ENCODE results near the gene HPSE2. TPM values are rescaled to one million over a fixed set of nuclear protein-coding genes. Genes with fewer than 3 reads are reported as not detected.

The HPSE2 gene
- polyA plus RNA-seq, 2 of the 4 experiments (the other 2 are of a cell fraction), result not detected

DNA sequence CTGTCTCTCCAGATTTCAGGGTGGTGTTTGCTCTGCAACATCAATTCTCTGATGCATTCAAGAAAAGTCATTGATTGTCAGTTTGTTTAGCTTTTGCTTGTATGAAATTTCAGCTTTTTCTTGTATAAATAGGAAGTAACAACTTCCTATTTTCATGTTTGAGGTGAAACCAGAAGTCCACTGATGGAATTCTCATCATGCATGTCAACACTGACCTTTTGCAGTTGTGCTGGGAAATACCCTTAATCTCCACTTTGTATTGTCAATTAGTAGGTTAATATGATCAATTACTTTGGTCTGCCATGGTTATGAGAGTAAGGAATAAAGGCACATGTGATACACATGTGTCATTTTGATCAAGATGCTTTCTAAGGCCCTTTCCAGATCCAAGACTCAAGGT is 580.2 kb downstream of the HPSE2 start:
- no peak for ATAC-seq
- CTCF ChIA-PET, result no interaction called here

DNA sequence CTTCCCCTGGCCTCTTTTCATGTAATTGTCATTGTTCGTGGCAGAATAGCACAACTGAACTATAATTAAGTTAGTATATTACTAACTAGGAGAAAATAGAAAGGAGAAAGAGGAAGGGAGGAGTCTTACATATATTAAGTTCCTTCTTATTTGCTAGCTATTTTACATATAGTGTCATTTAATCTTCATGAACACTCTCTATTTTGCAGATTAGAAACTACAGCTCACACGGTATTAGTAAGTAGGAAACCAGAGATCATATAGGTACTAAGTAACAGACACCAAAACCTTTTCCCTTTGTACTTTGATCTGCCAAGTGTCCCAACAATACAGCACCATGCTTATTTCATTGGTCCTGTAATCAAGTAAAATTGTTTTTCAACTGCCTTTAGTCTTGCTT is 586.5 kb downstream of the HPSE2 start:
- Histone ChIP-seq H3K4me1 (no peaks in the 10 kb centered on the region), H3K4me3 (no peak overlapping the region), H3K4me2 (no peak overlapping the region), H3K9me3 (no peaks in the 10 kb centered on the region), H3K27ac (no peak overlapping the region)
- 2% methylated on average over 2 of the region's 2 CpGs for WGBS (ENCODE audit: missing lambda C conversion rate)
- CTCF ChIA-PET, result no interaction called here
- TF ChIP-seq, protein P1, sequence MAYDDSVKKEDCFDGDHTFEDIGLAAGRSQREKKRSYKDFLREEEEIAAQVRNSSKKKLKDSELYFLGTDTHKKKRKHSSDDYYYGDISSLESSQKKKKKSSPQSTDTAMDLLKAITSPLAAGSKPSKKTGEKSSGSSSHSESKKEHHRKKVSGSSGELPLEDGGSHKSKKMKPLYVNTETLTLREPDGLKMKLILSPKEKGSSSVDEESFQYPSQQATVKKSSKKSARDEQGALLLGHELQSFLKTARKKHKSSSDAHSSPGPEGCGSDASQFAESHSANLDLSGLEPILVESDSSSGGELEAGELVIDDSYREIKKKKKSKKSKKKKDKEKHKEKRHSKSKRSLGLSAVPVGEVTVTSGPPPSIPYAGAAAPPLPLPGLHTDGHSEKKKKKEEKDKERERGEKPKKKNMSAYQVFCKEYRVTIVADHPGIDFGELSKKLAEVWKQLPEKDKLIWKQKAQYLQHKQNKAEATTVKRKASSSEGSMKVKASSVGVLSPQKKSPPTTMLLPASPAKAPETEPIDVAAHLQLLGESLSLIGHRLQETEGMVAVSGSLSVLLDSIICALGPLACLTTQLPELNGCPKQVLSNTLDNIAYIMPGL (CRISPR knock-in tag; IDR thresholded peaks at IDR 0.05; ENCODE audit: borderline replicate concordance), result no peak
- no peak for TF ChIP-seq HEYL (CRISPR knock-in tag; IDR thresholded peaks at IDR 0.05)
- TF ChIP-seq RARB (CRISPR knock-in tag; IDR thresholded peaks at IDR 0.05), result no peak
- TF ChIP-seq, protein P2, sequence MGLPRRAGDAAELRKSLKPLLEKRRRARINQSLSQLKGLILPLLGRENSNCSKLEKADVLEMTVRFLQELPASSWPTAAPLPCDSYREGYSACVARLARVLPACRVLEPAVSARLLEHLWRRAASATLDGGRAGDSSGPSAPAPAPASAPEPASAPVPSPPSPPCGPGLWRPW (IDR thresholded peaks at IDR 0.05), result no peak
- TF ChIP-seq HDAC2 (IDR thresholded peaks at IDR 0.05), result no peak
- TF ChIP-seq FOXS1 (CRISPR knock-in tag; IDR thresholded peaks at IDR 0.05), result no peak
- TF ChIP-seq, protein P3, sequence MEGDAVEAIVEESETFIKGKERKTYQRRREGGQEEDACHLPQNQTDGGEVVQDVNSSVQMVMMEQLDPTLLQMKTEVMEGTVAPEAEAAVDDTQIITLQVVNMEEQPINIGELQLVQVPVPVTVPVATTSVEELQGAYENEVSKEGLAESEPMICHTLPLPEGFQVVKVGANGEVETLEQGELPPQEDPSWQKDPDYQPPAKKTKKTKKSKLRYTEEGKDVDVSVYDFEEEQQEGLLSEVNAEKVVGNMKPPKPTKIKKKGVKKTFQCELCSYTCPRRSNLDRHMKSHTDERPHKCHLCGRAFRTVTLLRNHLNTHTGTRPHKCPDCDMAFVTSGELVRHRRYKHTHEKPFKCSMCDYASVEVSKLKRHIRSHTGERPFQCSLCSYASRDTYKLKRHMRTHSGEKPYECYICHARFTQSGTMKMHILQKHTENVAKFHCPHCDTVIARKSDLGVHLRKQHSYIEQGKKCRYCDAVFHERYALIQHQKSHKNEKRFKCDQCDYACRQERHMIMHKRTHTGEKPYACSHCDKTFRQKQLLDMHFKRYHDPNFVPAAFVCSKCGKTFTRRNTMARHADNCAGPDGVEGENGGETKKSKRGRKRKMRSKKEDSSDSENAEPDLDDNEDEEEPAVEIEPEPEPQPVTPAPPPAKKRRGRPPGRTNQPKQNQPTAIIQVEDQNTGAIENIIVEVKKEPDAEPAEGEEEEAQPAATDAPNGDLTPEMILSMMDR (IDR thresholded peaks at IDR 0.05), result no peak
- TF ChIP-seq KDM1A (IDR thresholded peaks at IDR 0.05; ENCODE audit: low read depth), result no peak
- TF ChIP-seq JUN (IDR thresholded peaks at IDR 0.05), result no peak
- no peak for TF ChIP-seq RAD21 (conservative IDR thresholded peaks at IDR 0.05 in 1 of 2, IDR thresholded peaks at IDR 0.05 in 1 of 2)
- no peak for TF ChIP-seq POLR2A (IDR thresholded peaks at IDR 0.05; ENCODE audit: low read length)
- TF ChIP-seq CHD4 (IDR thresholded peaks at IDR 0.05; ENCODE audit: borderline replicate concordance), result no peak
- no peak for TF ChIP-seq HOXB13 (CRISPR knock-in tag; IDR thresholded peaks at IDR 0.05; ENCODE audit: low read depth)
- TF ChIP-seq HOXB5 (CRISPR knock-in tag; IDR thresholded peaks at IDR 0.05), result no peak
- no peak for TF ChIP-seq JUNB (IDR thresholded peaks at IDR 0.05)
- no peak for TF ChIP-seq BHLHE40 (IDR thresholded peaks at IDR 0.05; ENCODE audit: low read depth, low read length)
- TF ChIP-seq RNF2 (IDR thresholded peaks at IDR 0.05; ENCODE audit: borderline replicate concordance, low read depth), result no peak
- no peak for TF ChIP-seq EP300 (IDR thresholded peaks at IDR 0.05)
- TF ChIP-seq PHF8 (IDR thresholded peaks at IDR 0.05; ENCODE audit: borderline replicate concordance, low read depth), result no peak
- ATAC-seq, result no peak
- POLR2A ChIA-PET, result no interaction called here
- no peak for DNase-seq (ENCODE audit: low read depth in 1 of 2, low spot score in 1 of 2)
- FAIRE-seq, result no peak

More for the DNA sequence above, 580.2 kb downstream of the HPSE2 start:
- Histone ChIP-seq H3K4me3 (no peak overlapping the region), H3K4me1 (no peaks in the 10 kb centered on the region), H3K9me3 (no peaks in the 10 kb centered on the region), H3K4me2 (no peak overlapping the region), H3K27ac (no peak overlapping the region)
- DNase-seq (ENCODE audit: low read depth in 1 of 2, low spot score in 1 of 2) (no peak), FAIRE-seq (no peak)
- TF ChIP-seq RARB (CRISPR knock-in tag; IDR thresholded peaks at IDR 0.05) (no peak), HEYL (CRISPR knock-in tag; IDR thresholded peaks at IDR 0.05) (no peak), CEBPB (IDR thresholded peaks at IDR 0.05) (no peak), RAD21 (conservative IDR thresholded peaks at IDR 0.05 in 1 of 2, IDR thresholded peaks at IDR 0.05 in 1 of 2) (no peak), BHLHE40 (IDR thresholded peaks at IDR 0.05; ENCODE audit: low read depth, low read length) (no peak), ZSCAN20 (CRISPR knock-in tag; IDR thresholded peaks at IDR 0.05) (no peak), SREBF2 (IDR thresholded peaks at IDR 0.05) (no peak), JUNB (IDR thresholded peaks at IDR 0.05) (no peak)
- TF ChIP-seq, protein P4, sequence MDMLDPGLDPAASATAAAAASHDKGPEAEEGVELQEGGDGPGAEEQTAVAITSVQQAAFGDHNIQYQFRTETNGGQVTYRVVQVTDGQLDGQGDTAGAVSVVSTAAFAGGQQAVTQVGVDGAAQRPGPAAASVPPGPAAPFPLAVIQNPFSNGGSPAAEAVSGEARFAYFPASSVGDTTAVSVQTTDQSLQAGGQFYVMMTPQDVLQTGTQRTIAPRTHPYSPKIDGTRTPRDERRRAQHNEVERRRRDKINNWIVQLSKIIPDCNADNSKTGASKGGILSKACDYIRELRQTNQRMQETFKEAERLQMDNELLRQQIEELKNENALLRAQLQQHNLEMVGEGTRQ (IDR thresholded peaks at IDR 0.05), result no peak
- TF ChIP-seq, protein P5, sequence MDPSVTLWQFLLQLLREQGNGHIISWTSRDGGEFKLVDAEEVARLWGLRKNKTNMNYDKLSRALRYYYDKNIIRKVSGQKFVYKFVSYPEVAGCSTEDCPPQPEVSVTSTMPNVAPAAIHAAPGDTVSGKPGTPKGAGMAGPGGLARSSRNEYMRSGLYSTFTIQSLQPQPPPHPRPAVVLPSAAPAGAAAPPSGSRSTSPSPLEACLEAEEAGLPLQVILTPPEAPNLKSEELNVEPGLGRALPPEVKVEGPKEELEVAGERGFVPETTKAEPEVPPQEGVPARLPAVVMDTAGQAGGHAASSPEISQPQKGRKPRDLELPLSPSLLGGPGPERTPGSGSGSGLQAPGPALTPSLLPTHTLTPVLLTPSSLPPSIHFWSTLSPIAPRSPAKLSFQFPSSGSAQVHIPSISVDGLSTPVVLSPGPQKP (IDR thresholded peaks at IDR 0.05; ENCODE audit: low read depth, low read length), result no peak
- TF ChIP-seq, protein P6, sequence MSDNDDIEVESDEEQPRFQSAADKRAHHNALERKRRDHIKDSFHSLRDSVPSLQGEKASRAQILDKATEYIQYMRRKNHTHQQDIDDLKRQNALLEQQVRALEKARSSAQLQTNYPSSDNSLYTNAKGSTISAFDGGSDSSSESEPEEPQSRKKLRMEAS (IDR thresholded peaks at IDR 0.05), result no peak
- TF ChIP-seq, protein P7, sequence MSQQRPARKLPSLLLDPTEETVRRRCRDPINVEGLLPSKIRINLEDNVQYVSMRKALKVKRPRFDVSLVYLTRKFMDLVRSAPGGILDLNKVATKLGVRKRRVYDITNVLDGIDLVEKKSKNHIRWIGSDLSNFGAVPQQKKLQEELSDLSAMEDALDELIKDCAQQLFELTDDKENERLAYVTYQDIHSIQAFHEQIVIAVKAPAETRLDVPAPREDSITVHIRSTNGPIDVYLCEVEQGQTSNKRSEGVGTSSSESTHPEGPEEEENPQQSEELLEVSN (IDR thresholded peaks at IDR 0.05; ENCODE audit: borderline replicate concordance, low read depth), result no peak
- TF ChIP-seq, protein P8, sequence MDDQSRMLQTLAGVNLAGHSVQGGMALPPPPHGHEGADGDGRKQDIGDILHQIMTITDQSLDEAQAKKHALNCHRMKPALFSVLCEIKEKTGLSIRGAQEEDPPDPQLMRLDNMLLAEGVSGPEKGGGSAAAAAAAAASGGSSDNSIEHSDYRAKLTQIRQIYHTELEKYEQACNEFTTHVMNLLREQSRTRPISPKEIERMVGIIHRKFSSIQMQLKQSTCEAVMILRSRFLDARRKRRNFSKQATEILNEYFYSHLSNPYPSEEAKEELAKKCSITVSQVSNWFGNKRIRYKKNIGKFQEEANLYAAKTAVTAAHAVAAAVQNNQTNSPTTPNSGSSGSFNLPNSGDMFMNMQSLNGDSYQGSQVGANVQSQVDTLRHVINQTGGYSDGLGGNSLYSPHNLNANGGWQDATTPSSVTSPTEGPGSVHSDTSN (IDR thresholded peaks at IDR 0.05), result no peak
- TF ChIP-seq, protein P9, sequence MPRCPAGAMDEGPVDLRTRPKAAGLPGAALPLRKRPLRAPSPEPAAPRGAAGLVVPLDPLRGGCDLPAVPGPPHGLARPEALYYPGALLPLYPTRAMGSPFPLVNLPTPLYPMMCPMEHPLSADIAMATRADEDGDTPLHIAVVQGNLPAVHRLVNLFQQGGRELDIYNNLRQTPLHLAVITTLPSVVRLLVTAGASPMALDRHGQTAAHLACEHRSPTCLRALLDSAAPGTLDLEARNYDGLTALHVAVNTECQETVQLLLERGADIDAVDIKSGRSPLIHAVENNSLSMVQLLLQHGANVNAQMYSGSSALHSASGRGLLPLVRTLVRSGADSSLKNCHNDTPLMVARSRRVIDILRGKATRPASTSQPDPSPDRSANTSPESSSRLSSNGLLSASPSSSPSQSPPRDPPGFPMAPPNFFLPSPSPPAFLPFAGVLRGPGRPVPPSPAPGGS (IDR thresholded peaks at IDR 0.05), result no peak
- POLR2A ChIA-PET, result no interaction called here

Data from A549 (cell line).